GM12892 (cell line): ENCODE results near the gene STAG3.

Experiments used
- POLR2A ChIP-seq: IDR thresholded peaks from 2 replicates; pipeline ENCODE4 v1.6.1; 2011; ENCODE audit warnings: low read depth, low read length, control low read depth
- POLR2AphosphoS5 ChIP-seq: IDR thresholded peaks from 2 replicates; pipeline ENCODE4 v1.6.1; 2011; ENCODE audit warnings: low read depth, low read length, control low read depth

- TF ChIP-seq POLR2AphosphoS5 (no peak), POLR2A (no peak)
Measured at GRCh38 chr7:100132697-100133151, 45.0 kb upstream of the STAG3 start.
